Measurements from ENCODE around the gene MRPL3. TPM values are rescaled to one million over a fixed set of nuclear protein-coding genes. Genes with fewer than 3 reads are reported as not detected.

MRPL3 gene
- total and polyA plus RNA-seq, 2 donors (not counting 3 experiments of a cell fraction or from before 2014, with no cell fraction given): 49.6 to 68.2 TPM

- Histone ChIP-seq H3K9me3 (replicated peaks; ENCODE audit: control insufficient read depth, insufficient read depth, low read length) (no peaks in the 10 kb centered on the region), H3K4me3 (replicated peaks in 1 of 3; ENCODE audit: insufficient read depth in 1 of 3, low read depth in 1 of 3, low read length in 3 of 3) (no peak overlapping the region), H3K79me2 (ENCODE audit: control insufficient read depth, insufficient read depth, low read length) (no peaks in the 10 kb centered on the region), H3K4me2 (ENCODE audit: insufficient read depth, low read length) (no peak overlapping the region), H3K27me3 (ENCODE audit: control insufficient read depth in 2 of 2, insufficient read depth in 2 of 2, low read length in 2 of 2) (no peaks in the 10 kb centered on the region), H3K9ac (replicated peaks; ENCODE audit: extremely low read depth, insufficient read depth, low read length) (no peak overlapping the region), H4K20me1 (replicated peaks; ENCODE audit: control insufficient read depth, extremely low read depth, insufficient read depth, low read length) (no peaks in the 10 kb centered on the region), H3K27ac (ENCODE audit: insufficient read depth, low read depth, low read length) (no peak overlapping the region), H3K9me1 (replicated peaks; ENCODE audit: control insufficient read depth, extremely low read depth, insufficient read depth, low read length) (no peaks in the 10 kb centered on the region), H2AFZ (ENCODE audit: low read depth, low read length) (no peak overlapping the region), H3K4me1 (ENCODE audit: control insufficient read depth, extremely low read depth, insufficient read depth, low read length) (no peaks in the 10 kb centered on the region), H3K36me3 (ENCODE audit: control insufficient read depth in 2 of 2, extremely low read depth in 1 of 2, insufficient read depth in 2 of 2, low read length in 2 of 2) (no peaks in the 10 kb centered on the region)
- TF ChIP-seq POLR2AphosphoS5 (IDR thresholded peaks at IDR 0.05; ENCODE audit: insufficient read depth, low read depth, low read length) (no peak), POLR2A (IDR thresholded peaks at IDR 0.05; ENCODE audit: low read depth, low read length) (no peak), CTCF (IDR thresholded peaks at IDR 0.05; ENCODE audit: extremely low read depth in 1 of 2, insufficient read depth in 1 of 2, low read depth in 1 of 2, low read length in 2 of 2) (no peak), EZH2 (IDR thresholded peaks at IDR 0.05; ENCODE audit: borderline replicate concordance, low read depth, low read length, severe bottlenecking) (no peak), GATA2 (IDR thresholded peaks at IDR 0.05; ENCODE audit: insufficient read depth, insufficient read length, low read depth, low read length) (no peak)
- FAIRE-seq: no peak
- ChIA-PET CTCF (interaction anchor here (0.7 to 1.3 kb wide), 2 partner anchors 13 to 36 kb away, joined by 3 read pairs; no protein-coding TSS in a partner anchor), POLR2A (no interaction called here)
- dilution Hi-C loops (cut with MboI; ENCODE audit: extremely low pct_ligation_motif_present, low sequenced_read_pairs) (no loop called here), intact Hi-C loops (cut with micrococcal nuclease) (loop anchor here (5.0 kb wide), 1 partner anchor 176 kb away; no protein-coding TSS in a partner anchor)
- no TSS peak for BruUV-seq (replicated peaks)
- no peak for DNase-seq (ENCODE audit: low read depth, low spot score)
Observed at GRCh38 chr3:131453533-131453932, 49.2 kb downstream of the MRPL3 start.

- dilution Hi-C loops (cut with MboI; ENCODE audit: extremely low pct_ligation_motif_present, low sequenced_read_pairs): no loop called here
- BruUV-seq (replicated peaks): no TSS peak
- CTCF ChIA-PET: interaction anchor here (1.9 kb wide), 1 partner anchor 10 kb away, joined by 6 read pairs; no protein-coding TSS in a partner anchor
Observed at GRCh38 chr3:131447349-131447748, 55.4 kb downstream of the MRPL3 start.

More at GRCh38 chr3:131447349-131447748, 55.4 kb downstream of the MRPL3 start:
- H3K4me2 ChIP-seq (ENCODE audit: insufficient read depth, low read length): no peak overlapping the region
- intact Hi-C loops (cut with micrococcal nuclease): no loop called here
- POLR2A ChIA-PET: no interaction called here
- H3K79me2 ChIP-seq (ENCODE audit: control insufficient read depth, insufficient read depth, low read length): no peaks in the 10 kb centered on the region
- H3K27me3 ChIP-seq (ENCODE audit: control insufficient read depth in 2 of 2, insufficient read depth in 2 of 2, low read length in 2 of 2): no peaks in the 10 kb centered on the region
- H3K9me1 ChIP-seq (replicated peaks; ENCODE audit: control insufficient read depth, extremely low read depth, insufficient read depth, low read length): no peaks in the 10 kb centered on the region
- TF ChIP-seq JUN (IDR thresholded peaks at IDR 0.05; ENCODE audit: borderline replicate concordance, insufficient read depth, insufficient read length, low read depth) (no peak), POLR2A (IDR thresholded peaks at IDR 0.05; ENCODE audit: low read depth, low read length) (no peak), EZH2 (IDR thresholded peaks at IDR 0.05; ENCODE audit: borderline replicate concordance, low read depth, low read length, severe bottlenecking) (no peak), POLR2AphosphoS5 (IDR thresholded peaks at IDR 0.05; ENCODE audit: insufficient read depth, low read depth, low read length) (no peak)
- DNase-seq (ENCODE audit: low read depth, low spot score) (no peak), FAIRE-seq (no peak)
- H2AFZ ChIP-seq (ENCODE audit: low read depth, low read length): no peak overlapping the region
- H3K4me1 ChIP-seq (ENCODE audit: control insufficient read depth, extremely low read depth, insufficient read depth, low read length): no peaks in the 10 kb centered on the region
- no peaks in the 10 kb centered on the region for H4K20me1 ChIP-seq (replicated peaks; ENCODE audit: control insufficient read depth, extremely low read depth, insufficient read depth, low read length)
- H3K27ac ChIP-seq (ENCODE audit: insufficient read depth, low read depth, low read length): no peak overlapping the region
- H3K4me3 ChIP-seq (replicated peaks in 1 of 3; ENCODE audit: insufficient read depth in 1 of 3, low read depth in 1 of 3, low read length in 3 of 3): no peak overlapping the region
- no peak overlapping the region for H3K9ac ChIP-seq (replicated peaks; ENCODE audit: extremely low read depth, insufficient read depth, low read length)
- H3K9me3 ChIP-seq (replicated peaks; ENCODE audit: control insufficient read depth, insufficient read depth, low read length): no peaks in the 10 kb centered on the region
- H3K36me3 ChIP-seq (ENCODE audit: control insufficient read depth in 2 of 2, extremely low read depth in 1 of 2, insufficient read depth in 2 of 2, low read length in 2 of 2): no peaks in the 10 kb centered on the region
